DMS53 treated with DMSO at 0.1 percent for 48 hours (cell line): ENCODE data around the gene FCRLA.
"Not testable (repeated sequence)": the region's sequence is repeated elsewhere in the genome, so short reads cannot be mapped to it uniquely, and the experiment has no call there.

Experiments used
- DNase-seq: peaks from one replicate; lab custom pipeline; 2025; ENCODE audit not compliant: unreplicated experiment; lab: John Stamatoyannopoulos, UW

FCRLA gene, protein sequence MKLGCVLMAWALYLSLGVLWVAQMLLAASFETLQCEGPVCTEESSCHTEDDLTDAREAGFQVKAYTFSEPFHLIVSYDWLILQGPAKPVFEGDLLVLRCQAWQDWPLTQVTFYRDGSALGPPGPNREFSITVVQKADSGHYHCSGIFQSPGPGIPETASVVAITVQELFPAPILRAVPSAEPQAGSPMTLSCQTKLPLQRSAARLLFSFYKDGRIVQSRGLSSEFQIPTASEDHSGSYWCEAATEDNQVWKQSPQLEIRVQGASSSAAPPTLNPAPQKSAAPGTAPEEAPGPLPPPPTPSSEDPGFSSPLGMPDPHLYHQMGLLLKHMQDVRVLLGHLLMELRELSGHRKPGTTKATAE

DNA sequence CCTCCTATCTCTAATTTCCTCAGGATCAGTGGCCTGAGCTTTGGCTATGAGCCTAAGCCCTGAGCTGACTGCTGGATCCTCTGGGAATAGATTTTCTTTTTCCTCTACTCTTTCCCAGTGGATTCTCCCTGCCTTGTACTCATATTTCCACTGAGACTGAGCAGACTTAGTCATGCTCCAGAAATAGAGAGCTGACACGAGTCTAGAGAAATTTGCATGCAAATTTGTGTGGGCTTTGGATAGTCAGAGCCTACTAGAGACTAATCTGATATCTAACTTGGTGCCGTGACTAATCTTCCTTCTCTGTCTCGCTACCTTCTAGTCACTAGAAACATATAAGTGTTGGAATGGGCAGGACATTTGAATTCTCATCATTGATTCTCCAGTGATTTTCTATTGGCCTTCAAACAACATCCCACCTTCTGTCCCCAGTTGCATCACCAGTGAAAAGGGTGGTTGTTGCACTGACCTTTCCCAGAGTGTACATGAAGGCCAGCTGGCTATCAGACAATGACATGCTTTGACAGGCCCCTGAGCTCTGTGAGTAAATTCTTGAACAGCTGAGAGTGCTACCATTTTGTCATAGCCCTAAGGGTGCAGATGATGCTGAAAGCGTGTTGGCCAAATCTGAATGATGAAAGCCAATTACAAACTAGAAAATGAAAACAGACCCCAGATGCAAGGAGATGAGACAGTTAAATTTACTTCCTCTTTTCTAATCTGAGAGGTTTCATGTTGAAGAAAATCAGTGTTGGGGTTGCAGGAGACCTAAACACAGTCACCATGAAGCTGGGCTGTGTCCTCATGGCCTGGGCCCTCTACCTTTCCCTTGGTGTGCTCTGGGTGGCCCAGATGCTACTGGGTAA, at the start of gene FCRLA:
Gene FCRLA, plus strand, starts transcription at position 748 of the 866 bp plus-strand sequence. Its CDS starts 36 bp downstream, at position 784.
- DNase-seq: no peak

DNA sequence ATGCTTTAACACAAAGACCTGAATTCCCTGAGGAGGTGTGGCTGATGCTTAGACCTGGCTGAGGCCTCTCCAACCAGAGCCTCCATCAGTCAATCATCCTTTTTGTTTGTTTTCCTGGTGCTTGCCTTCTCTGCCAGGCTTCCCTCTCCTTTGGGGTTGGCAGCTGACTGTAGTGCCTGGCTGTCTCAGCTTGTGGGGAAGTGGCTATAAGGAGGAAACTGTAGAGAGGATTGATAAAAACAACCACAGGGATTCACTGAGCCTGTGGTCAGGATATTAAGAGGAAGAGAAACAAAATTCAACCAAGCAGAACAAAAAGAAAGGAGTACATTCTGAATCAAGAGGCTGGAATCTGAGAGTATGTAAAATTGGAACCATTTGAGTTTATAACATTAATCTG, 48.5 kb upstream of the FCRLA start:
- not testable (repeated sequence) for DNase-seq

DNA sequence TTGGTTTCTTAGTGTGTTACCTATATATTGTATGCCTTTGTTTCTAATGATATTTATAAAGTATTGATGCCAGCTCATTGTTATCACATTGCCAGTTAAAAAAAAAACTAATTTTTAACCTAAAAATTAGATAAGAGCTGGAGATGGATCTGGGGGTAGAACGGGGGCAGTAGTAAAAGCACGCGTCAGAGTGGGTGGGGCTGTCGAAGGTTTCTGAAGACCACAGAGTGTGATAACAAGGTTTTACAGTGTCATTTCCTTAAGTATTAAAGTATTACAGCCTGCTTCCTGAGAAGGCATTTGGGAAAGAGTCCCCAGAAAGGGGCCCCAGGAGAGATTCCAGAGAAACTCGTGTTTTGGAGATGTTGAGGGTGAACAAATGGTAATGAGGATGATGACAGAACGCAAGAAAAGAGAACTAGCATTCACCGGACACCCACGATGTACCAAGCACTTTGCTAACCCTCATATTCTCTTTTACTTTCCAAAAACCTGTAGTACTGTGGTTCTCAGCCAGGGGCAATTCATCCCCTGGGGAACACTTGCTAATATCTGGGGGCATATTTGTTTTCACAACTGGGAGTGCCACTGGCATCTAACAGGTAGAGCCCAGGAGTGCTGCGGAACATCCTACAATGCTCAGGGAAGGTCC, 45.2 kb upstream of the FCRLA start:
- not testable (repeated sequence) for DNase-seq

DNA sequence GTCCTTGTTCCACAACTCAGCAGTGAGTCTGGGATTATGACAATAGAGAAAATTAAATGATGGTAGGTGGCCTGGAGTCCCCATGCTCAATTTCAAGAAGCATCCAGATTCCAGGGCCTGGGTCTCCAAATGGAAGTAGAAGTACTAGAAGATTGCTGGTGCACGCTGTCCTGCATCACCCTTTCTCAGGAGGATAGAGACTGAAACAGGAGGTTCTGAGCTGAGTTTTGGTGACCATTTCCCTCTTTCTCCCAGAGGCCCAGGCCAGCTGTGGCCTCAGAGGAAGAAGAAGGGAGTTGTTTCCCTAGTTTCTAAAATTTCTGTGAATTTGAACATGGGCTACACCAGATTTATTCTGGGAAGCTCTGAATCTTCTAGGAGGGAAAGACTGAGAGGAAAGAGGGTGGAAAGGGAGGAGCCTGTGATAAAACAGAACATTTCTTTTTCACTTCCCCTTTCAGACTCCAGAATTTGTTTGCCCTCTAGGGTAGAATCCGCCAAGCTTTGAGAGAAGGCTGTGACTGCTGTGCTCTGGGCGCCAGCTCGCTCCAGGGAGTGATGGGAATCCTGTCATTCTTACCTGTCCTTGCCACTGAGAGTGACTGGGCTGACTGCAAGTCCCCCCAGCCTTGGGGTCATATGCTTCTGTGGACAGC, 44.2 kb upstream of the FCRLA start, which contains the start of gene FCGR2B:
Gene FCGR2B, plus strand, starts transcription at position 460 of the 656 bp plus-strand sequence. Its CDS starts 99 bp downstream, at position 559.
- DNase-seq: not testable (repeated sequence)

DNA sequence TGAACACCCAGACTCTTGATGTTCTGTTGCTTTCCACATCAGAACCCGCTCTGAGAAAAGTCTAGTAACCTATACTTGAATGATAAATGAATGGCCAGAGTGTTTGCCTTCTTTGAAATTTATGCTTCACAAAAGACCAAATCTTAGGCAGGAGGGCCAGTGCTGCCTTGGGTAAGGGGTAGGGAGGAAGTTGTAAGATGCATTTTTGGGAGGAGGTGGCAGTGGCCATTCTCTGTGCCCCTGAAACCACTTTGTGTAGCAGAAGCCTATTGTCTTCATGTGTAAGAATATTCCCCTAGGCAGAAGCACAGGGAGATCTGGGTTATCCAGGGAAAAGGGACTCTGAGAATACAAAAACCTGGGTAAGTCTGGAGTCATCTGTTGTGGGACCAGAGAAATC, 43.5 kb upstream of the FCRLA start:
- not testable (repeated sequence) for DNase-seq

DNA sequence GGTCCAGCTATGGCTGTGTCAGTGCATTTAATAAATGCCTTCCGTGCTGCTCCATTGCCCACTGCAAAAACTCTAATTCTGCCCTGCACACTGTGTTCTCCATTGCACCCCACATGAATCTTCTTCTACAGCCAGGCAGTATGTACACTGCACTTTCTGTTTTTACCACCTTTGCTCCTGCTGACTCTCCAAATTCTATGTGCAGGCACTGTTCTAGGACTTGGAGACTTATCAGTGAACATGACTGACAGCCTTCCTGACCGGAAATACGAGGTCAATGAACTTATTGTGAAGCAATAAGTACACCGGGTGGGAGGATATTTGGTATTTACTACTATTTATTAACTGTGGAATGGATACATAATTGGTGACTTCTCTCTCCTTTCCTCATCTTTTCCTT, 42.3 kb upstream of the FCRLA start:
- not testable (repeated sequence) for DNase-seq

DNA sequence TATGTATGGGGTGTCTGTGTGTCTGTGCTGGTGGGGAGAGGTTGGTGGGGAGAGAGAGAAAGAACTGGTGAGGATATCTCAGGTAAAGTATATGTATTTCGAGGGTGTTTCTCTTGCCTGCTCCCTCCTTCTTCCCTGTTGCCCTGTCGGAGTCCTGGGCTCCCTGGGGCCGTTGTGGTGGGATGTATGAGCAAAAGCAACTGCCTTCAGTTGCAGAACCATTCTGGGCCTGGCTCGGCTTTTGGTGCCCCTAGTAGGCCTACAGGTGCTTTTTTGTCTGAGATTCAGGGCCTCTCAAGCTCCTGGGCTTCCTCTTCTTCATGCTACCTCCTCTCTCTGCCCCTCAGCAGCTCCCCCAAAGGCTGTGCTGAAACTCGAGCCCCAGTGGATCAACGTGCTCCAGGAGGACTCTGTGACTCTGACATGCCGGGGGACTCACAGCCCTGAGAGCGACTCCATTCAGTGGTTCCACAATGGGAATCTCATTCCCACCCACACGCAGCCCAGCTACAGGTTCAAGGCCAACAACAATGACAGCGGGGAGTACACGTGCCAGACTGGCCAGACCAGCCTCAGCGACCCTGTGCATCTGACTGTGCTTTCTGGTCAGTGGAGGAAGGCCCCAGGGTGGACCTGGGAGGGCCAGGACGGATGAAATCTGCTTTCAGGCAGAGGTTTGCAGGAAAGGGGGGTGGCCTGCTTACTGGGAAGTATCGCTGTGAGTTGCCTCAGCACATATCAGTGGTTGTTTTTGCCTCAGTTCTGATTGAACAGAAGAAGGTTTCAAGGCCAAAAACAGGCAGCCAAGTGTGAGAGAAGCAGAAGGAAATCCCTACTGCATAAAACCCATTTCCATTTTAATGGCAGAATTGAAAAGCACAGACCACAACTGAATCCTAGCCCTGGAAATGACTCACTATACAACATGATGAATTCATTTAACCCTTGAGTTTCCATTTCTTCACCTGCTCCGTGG, 35.7 kb upstream of the FCRLA start:
- DNase-seq: not testable (repeated sequence)

DNA sequence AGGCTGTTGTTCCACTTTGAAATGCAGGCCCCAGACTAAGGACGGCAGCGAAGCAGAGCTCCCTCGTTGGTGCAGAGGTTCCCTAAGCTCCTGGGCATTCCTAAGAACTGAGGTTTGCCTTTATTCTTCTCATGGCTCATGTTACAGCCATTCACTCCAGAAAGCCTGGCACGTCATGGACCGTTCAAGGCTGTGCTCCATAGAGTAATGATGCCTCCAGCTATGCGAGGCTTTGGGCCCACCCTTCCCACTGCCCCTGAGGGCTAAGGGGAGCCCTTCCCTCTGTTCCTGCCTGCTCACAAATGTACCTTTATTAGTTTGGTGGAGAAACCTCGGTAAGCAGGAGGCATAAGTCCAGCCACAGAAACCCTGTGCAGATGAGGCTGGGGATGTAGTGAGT, 33.6 kb upstream of the FCRLA start:
- not testable (repeated sequence) for DNase-seq

DNA sequence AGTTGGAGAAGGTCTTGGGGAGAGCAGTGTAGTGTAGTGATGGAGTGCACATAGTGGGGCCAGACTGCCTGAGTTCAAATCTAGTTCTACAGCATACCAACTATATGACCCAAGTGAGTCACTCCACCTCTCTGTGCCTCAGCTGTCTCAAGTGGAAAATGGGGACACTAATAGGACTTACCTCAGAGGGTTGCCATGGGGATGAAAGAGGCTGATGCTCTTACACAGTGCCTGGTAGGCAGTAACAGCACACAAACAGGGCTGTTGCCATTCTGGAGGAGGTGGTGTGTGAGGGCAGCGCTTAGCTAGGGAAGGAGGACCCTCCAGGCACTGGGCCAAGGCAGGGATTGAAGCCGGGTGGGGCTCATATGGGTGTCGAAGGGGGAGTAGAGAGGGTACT, 32.6 kb upstream of the FCRLA start:
- not testable (repeated sequence) for DNase-seq

DNA sequence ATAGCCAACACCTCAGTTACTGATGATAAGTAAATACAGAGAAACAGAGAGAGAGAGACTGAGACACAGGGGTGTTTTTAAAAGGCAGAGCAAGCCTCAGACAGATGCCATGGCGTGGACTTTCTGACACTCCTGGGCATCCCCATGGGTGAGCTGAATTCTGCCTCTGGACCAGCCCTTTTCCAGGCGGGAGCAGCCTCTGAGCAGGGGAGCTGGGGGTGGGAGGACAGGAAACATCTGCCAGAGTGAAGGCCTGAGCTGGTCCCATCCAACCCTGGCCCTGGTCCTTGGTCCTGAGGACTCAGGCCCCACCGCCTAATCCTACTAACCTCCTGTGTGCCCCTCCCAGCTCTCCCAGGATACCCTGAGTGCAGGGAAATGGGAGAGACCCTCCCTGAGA, 32.1 kb upstream of the FCRLA start:
- not testable (repeated sequence) for DNase-seq

DNA sequence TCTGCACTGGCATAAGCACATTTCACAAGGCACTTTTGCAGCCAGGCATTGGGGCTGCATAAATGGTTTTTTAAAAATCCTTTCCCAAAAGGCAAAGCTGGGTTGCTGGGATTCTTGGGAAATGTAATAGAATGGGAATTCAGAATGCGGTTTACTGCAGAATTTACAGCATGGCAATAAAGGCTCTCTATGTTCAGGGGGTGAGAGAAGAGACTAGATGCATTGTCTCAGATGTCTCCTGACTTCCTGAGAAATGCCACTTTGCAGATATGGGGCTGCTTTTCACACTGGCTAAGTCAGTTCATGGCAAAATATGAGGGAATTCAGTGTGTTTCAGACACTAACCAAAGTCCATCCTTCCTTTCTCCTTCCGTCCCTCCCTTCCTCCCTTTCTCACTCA, 30.6 kb upstream of the FCRLA start:
- DNase-seq: no peak

DNA sequence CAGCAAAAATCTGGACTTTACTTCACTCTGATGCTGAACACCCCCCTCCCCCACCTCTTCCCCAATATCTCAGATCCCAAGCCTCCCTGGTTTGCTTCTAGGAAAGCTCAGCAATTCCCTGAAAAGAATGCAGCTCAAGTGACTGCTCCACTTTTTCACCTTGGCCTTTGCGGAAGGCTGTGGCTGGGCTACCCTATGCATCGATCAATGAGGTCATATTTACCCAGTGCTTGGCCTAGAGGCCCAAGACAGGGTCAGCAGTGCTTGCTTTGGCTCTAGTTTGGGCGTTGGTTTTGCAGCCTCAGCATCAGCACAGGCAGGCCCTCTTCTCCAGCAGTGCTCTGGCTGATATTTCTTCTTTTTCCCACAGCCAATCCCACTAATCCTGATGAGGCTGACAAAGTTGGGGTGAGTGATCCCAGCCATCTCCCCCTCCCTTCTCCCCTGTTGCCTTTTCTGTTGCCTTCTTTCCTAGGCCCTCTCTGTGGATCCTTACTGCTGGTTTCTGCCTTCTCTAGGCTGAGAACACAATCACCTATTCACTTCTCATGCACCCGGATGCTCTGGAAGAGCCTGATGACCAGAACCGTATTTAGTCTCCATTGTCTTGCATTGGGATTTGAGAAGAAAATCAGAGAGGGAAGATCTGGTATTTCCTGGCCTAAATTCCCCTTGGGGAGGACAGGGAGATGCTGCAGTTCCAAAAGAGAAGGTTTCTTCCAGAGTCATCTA, 29.9 kb upstream of the FCRLA start:
- no peak for DNase-seq

DNA sequence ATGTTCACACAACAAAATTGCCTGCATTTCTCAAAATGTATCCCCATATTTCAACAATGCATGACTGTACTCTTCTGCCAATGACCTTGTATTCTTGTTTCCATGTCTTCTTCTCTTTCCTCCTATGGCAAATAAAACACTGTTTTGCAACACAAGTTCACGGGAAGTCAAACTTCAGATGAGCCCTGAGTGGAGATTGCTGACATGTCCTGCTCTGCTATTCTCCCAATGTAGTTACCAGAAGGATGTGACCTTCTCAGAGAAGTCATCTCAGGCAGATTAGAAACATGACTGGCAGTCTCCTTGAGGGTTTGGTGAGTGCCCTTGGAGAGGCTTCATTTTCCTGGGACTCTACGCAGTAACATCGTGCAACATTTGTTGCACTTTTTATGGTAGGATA, 28.5 kb upstream of the FCRLA start:
- DNase-seq: no peak

DNA sequence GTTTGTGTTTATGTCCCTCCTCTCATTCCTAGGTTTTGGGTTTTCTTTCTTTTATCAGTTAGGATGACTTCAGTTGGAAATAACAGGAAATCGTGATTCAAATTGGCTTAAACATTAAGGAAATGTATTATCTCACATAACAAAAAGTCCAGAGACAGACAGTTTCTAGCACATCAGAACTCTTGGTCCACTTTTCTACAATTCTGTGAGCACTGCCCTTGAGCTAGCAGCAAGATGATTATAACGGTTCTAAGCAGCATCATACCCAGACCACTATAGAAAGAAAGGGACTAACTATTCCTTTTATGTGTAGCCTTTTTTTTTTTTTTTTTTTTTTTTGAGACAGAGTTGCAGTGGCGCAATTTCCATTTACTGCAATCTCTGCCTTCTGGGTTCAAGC, 25.1 kb upstream of the FCRLA start:
- DNase-seq: no peak

DNA sequence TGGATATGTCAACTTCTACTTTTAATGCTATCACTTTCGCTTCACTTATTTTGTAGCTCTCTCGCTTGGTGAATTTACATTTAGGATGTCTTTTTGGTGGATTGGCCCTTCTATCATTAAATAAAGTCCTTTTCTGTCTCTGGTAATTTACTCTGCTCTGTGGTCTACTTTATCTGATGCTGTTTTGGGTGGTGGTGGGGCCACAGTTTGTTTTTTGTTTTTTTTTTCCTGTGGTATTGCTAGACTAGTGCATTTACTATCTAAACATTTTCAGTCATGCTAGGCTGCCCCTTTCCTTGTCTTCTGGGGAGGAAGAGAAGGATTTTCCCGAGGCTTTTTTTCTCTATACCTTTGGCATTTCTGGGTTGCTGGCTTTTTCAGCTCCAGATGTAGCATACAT, 18.1 kb upstream of the FCRLA start:
- DNase-seq: no peak

DNA sequence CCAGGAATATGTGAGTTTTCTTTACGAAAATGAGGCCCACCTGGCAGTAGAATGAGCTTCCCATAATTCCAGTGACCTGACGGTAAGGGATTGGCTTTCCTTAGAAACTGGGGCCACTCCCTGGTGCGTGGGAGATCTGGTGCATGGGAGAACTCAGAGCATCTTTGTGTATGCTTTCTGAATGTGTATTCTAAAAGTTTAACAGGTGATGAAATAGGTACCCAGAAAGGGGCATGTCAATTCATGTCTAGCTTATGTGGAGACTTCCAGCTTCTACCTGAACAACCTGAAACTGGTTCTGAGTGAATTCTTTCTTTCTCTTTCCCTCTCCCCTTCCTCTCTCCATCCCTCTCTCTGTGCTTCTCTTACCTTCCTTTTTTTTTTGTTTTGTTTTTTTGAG, 15.2 kb upstream of the FCRLA start:
- no peak for DNase-seq

DNA sequence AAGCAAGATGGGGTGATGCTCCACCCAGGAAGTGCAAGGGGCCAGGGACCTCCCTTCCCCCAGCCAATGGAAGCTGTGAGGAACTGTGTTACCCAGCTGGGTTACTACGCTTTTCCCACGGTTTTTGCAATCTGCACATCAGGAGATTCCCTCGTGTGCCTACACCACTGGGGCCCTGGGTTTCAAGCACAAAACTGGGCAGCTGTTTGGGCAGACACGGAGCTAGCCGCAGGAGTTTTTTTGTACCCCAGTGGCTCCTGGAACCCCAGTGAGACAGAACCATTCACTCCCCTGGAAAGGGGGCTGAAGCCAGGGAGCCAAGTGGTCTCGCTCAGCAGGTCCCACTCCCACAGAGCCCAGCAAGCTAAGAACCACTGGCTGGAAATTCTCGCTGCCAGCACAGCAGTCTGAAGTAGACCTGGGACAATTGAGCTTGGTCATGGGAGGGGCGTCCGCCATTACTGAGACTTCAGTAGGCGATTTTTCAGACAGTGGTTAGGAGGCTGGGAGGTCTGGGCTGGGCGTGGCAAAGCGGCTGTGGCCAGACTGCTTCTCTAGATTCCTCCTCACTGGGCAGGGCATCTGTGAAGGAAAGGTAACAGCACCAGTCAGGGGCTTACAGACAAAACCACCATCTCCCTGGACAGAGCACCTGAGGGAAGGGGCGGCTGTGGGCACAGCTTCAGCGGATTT, 13.9 kb upstream of the FCRLA start:
- DNase-seq: not testable (repeated sequence)

DNA sequence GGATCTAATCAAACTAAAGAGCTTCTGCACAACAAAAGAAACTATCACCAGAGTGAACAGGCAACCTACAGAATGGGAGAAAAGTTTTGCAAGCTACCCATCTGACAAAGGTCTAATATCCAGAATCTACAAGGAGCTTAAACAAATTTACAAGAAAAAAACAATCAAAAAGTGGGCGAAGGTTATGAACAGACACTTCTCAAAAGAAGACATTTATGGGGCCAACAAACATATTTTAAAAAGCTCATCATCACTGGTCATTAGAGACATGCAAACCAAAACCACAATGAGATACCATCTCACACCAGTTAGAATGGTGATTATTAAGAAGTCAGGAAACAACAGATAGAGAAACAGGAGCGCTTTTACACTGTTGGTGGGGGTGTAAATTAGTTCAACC, 8.7 kb upstream of the FCRLA start:
- DNase-seq: not testable (repeated sequence)
